HG03108 (cell line): Measurements from ENCODE around the gene HOXB1.

Experiments used
- ATAC-seq: cut with Tn5 transposase; IDR thresholded peaks from one replicate; pipeline ENCODE4 v1.9.1; 2021; ENCODE audit warnings: moderate library complexity; ENCODE audit not compliant: unreplicated experiment

Gene HOXB1

GRCh38 chr17:48567646-48568354 lies 37.0 kb upstream of the HOXB1 start:
- ATAC-seq = no peak

GRCh38 chr17:48567209-48567608 lies 36.4 kb upstream of the HOXB1 start:
- ATAC-seq = no peak

GRCh38 chr17:48566717-48567116 lies 35.9 kb upstream of the HOXB1 start:
- no peak for ATAC-seq

GRCh38 chr17:48565925-48566710 lies 35.3 kb upstream of the HOXB1 start:
- ATAC-seq = no peak

- ATAC-seq = no peak
Measured at GRCh38 chr17:48565022-48565554, 34.3 kb upstream of the HOXB1 start.

GRCh38 chr17:48564188-48565021 lies 33.6 kb upstream of the HOXB1 start:
- no peak for ATAC-seq

- no peak for ATAC-seq
Measured at GRCh38 chr17:48563867-48564187, 33.0 kb upstream of the HOXB1 start.

- no peak for ATAC-seq
Measured at GRCh38 chr17:48563385-48563838, 32.6 kb upstream of the HOXB1 start.

- ATAC-seq = no peak
Measured at GRCh38 chr17:48562934-48563333, 32.1 kb upstream of the HOXB1 start.

GRCh38 chr17:48561884-48562810 lies 31.3 kb upstream of the HOXB1 start:
- peak; percentile 60 for ATAC-seq

GRCh38 chr17:48559840-48560817 lies 29.3 kb upstream of the HOXB1 start:
- no peak for ATAC-seq

- ATAC-seq = no peak
Measured at GRCh38 chr17:48559122-48559839, 28.5 kb upstream of the HOXB1 start.

- no peak for ATAC-seq
Measured at GRCh38 chr17:48558831-48559121, 28.0 kb upstream of the HOXB1 start.

GRCh38 chr17:48558057-48558830 lies 27.4 kb upstream of the HOXB1 start:
- ATAC-seq = no peak

GRCh38 chr17:48556576-48557401 lies 26.0 kb upstream of the HOXB1 start:
- ATAC-seq = no peak

- no peak for ATAC-seq
Measured at GRCh38 chr17:48556229-48556575, 25.4 kb upstream of the HOXB1 start.
